GM12801 (cell line): ENCODE data around the gene GUCA2A.

Source experiments
- CTCF ChIP-seq: IDR thresholded peaks from one replicate; pipeline ENCODE4 v1.5.1; 2011; ENCODE audit warnings: control low read depth; ENCODE audit not compliant: insufficient read length; ENCODE audit errors: extremely low read depth

GUCA2A gene

GRCh38 chr1:42143896-42144710 is 20.4 kb downstream of the GUCA2A start:
- TF ChIP-seq CTCF: no peak

- no peak for TF ChIP-seq CTCF
Measured at GRCh38 chr1:42142894-42143675, 21.5 kb downstream of the GUCA2A start.

- TF ChIP-seq CTCF: no peak
Measured at GRCh38 chr1:42141978-42142377, 22.6 kb downstream of the GUCA2A start.

- TF ChIP-seq CTCF: no peak
Measured at GRCh38 chr1:42140191-42140590, 24.4 kb downstream of the GUCA2A start.

- no peak for TF ChIP-seq CTCF
Measured at GRCh38 chr1:42139444-42139843, 25.1 kb downstream of the GUCA2A start.

- TF ChIP-seq CTCF: no peak
Measured at GRCh38 chr1:42138586-42138985, 26.0 kb downstream of the GUCA2A start.

GRCh38 chr1:42137766-42138165 is 26.8 kb downstream of the GUCA2A start:
- TF ChIP-seq CTCF: no peak
